Keratinocyte (primary cell): ENCODE data around the gene C4orf54.

ENCODE experiments used
- EZH2 ChIP-seq: IDR thresholded peaks from one replicate; pipeline ENCODE4 v1.6.1; 2012; ENCODE audit warnings: inconsistent platforms, mild to moderate bottlenecking, low read length, moderate library complexity
- TF ChIP-seq, protein P1 (sequence below), 3 experiments: IDR thresholded peaks in 1 of 3; conservative IDR thresholded peaks in 1 of 3; optimal IDR thresholded peaks in 1 of 3; 2 replicates in 2 of 3; 3 replicates in 1 of 3; pipeline versions ENCODE3 to v1.5.1; 2011; ENCODE audit warnings: low read length in 3 of 3, mild to moderate bottlenecking in 3 of 3, moderate library complexity in 2 of 3, control low read depth in 1 of 3, inconsistent platforms in 1 of 3; ENCODE audit not compliant: insufficient read depth in 2 of 3; ENCODE audit errors: extremely low read depth in 1 of 3

DNA sequence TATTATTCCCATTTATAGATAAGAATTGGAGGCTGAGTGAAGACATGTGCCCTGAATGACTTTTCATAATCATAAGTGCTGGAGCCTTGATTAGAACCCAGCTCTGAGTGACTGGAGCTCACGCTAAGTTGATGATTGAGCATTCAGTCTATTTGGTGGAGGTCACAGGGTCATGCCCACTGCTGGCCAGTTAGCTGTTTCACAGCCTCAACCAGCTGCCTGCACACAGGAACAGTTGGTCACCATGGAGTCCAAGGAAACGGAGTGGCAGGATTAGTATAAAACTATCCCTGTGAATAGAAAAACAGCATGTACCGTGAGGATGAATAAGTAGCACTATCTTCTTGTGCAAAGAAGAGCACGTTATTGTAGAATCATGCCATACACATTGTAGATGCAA is 1.0 kb upstream of the C4orf54 start:
- TF ChIP-seq, protein P1, sequence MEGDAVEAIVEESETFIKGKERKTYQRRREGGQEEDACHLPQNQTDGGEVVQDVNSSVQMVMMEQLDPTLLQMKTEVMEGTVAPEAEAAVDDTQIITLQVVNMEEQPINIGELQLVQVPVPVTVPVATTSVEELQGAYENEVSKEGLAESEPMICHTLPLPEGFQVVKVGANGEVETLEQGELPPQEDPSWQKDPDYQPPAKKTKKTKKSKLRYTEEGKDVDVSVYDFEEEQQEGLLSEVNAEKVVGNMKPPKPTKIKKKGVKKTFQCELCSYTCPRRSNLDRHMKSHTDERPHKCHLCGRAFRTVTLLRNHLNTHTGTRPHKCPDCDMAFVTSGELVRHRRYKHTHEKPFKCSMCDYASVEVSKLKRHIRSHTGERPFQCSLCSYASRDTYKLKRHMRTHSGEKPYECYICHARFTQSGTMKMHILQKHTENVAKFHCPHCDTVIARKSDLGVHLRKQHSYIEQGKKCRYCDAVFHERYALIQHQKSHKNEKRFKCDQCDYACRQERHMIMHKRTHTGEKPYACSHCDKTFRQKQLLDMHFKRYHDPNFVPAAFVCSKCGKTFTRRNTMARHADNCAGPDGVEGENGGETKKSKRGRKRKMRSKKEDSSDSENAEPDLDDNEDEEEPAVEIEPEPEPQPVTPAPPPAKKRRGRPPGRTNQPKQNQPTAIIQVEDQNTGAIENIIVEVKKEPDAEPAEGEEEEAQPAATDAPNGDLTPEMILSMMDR (optimal IDR thresholded peaks at IDR 0.05 in 1 of 3, IDR thresholded peaks at IDR 0.05 in 1 of 3, conservative IDR thresholded peaks at IDR 0.05 in 1 of 3; ENCODE audit: extremely low read depth in 1 of 3, insufficient read depth in 2 of 3, low read length in 3 of 3), result no peak
- no peak for TF ChIP-seq EZH2
